SIG-M5 treated with dmso at 0.1 percent for 504 hours (cell line): ENCODE results near the gene STOX2.

Experiments
- DNase-seq: peaks from one replicate; lab custom pipeline; 2025; ENCODE audit not compliant: unreplicated experiment; lab: John Stamatoyannopoulos, UW

STOX2 gene

GRCh38 chr4:183905081-183905592 lies at the start of gene STOX2:
Gene STOX2, plus strand, starts transcription at chr4:183905307. Its CDS starts 1,484 bp downstream, at chr4:183906791.
- peak; percentile 53 for DNase-seq

GRCh38 chr4:183855323-183856190 lies 49.5 kb upstream of the STOX2 start:
- no peak for DNase-seq

- no peak for DNase-seq
These were observed 48.1 kb upstream of the STOX2 start for GRCh38 chr4:183857040-183857439.

GRCh38 chr4:183858011-183858615 lies 47.0 kb upstream of the STOX2 start:
- no peak for DNase-seq

- DNase-seq = no peak
These were observed 45.0 kb upstream of the STOX2 start for GRCh38 chr4:183860119-183860518.

- no peak for DNase-seq
These were observed 44.4 kb upstream of the STOX2 start for GRCh38 chr4:183860731-183861130.

- DNase-seq = no peak
These were observed 43.7 kb upstream of the STOX2 start for GRCh38 chr4:183861426-183861825.

- DNase-seq = no peak
These were observed 41.8 kb upstream of the STOX2 start for GRCh38 chr4:183863155-183863825.

GRCh38 chr4:183867247-183867646 lies 37.9 kb upstream of the STOX2 start:
- DNase-seq = no peak

- DNase-seq = no peak
These were observed 34.1 kb upstream of the STOX2 start for GRCh38 chr4:183870997-183871396.

- DNase-seq = no peak
These were observed 33.5 kb upstream of the STOX2 start for GRCh38 chr4:183871581-183871980.

GRCh38 chr4:183872531-183872930 lies 32.6 kb upstream of the STOX2 start:
- DNase-seq = no peak

GRCh38 chr4:183873409-183874185 lies 31.5 kb upstream of the STOX2 start:
- no peak for DNase-seq

GRCh38 chr4:183875251-183875825 lies 29.8 kb upstream of the STOX2 start:
- DNase-seq = no peak

GRCh38 chr4:183876268-183876934 lies 28.7 kb upstream of the STOX2 start:
- no peak for DNase-seq

GRCh38 chr4:183878251-183878970 lies 26.7 kb upstream of the STOX2 start:
- no peak for DNase-seq

- no peak for DNase-seq
These were observed 19.8 kb upstream of the STOX2 start for GRCh38 chr4:183885205-183885720.

GRCh38 chr4:183887351-183887750 lies 17.8 kb upstream of the STOX2 start:
- DNase-seq = no peak

GRCh38 chr4:183888564-183888963 lies 16.5 kb upstream of the STOX2 start:
- no peak for DNase-seq
